Measurements from ENCODE around the gene C10orf95.

GRCh38 chr10:102468683-102469082, 17.3 kb upstream of the C10orf95 start:
- TF ChIP-seq CTCF (IDR thresholded peaks at IDR 0.05) (no peak), POLR2A (IDR thresholded peaks at IDR 0.05; ENCODE audit: low read depth) (no peak), EP300 (IDR thresholded peaks at IDR 0.05) (no peak)

All from esophagus muscularis mucosa (tissue), 4 donors.